Esophagus squamous epithelium (tissue), 5 donors: ENCODE data around the gene ZYX. TPM values are rescaled to one million over a fixed set of nuclear protein-coding genes. Genes with fewer than 3 reads are reported as not detected.
"Not testable (repeated sequence)": the region's sequence is repeated elsewhere in the genome, so short reads cannot be mapped to it uniquely, and the experiment has no call there.

Source experiments
- DNase-seq: peaks from one replicate; lab custom pipeline; 2025; lab: John Stamatoyannopoulos, UW
- H3K27ac ChIP-seq, 4 donors: fragments of 200-600 bp; sonication (generic); one replicate each; pipeline ENCODE4 v1.5.1; 2016 to 2019; ENCODE audit warnings: mild to moderate bottlenecking in 1 of 4
- H3K27me3 ChIP-seq, 4 donors: fragments of 200-600 bp; sonication (generic); 1 replicate in 3 of 4; 2 replicates in 1 of 4; pipeline versions ENCODE4 v1.5.1 to v1.6.0; 2017 to 2021; ENCODE audit warnings: antibody characterized with exemption in 1 of 4
- H3K36me3 ChIP-seq, 3 donors: fragments of 200-600 bp; sonication (generic); one replicate each; pipeline ENCODE4 v1.5.1; 2016 to 2019
- H3K4me1 ChIP-seq, 3 donors: fragments of 200-600 bp; sonication (generic); one replicate each; pipeline ENCODE4 v1.5.1; 2017 to 2019
- H3K4me3 ChIP-seq, 4 donors: fragments of 200-600 bp; sonication (generic); 1 replicate in 3 of 4; 2 replicates in 1 of 4; pipeline ENCODE4 v1.5.1; 2016 to 2019; ENCODE audit warnings: mild to moderate bottlenecking in 2 of 4, moderate library complexity in 1 of 4
- H3K9me3 ChIP-seq, 3 donors: fragments of 200-600 bp; sonication (generic); one replicate each; pipeline ENCODE4 v1.5.1; 2016 to 2019
- POLR2A ChIP-seq, 4 donors: fragments of 450-650 bp; IDR thresholded peaks; one replicate each; pipeline ENCODE4 v1.6.1; 2017; ENCODE audit warnings: antibody characterized with exemption in 4 of 4, mild to moderate bottlenecking in 4 of 4, moderate library complexity in 3 of 4
- WGBS, 2 donors: methylation state at CpG; one replicate each; pipeline ENCODE4 v1.1.5; 2018; 5-methylcytosine and 5-hydroxymethylcytosine counted together
- intact Hi-C: fragments of 100-400 bp; cut with DNase I; formaldehyde crosslinking; loops from one replicate; pipeline ENCODE4 v1.15.0; 2022
- total RNA-seq, 4 donors: library from RNA; depleted of rRNA; stranded (reverse); fragments of >200 nt; gene quantifications; one replicate each; pipeline ENCODE4 v1.1.0, GENCODE V29; 2016
- TF ChIP-seq, protein P1 (sequence below), 6 experiments: fragments of 450-650 bp in 4 of 6; fragments of 200-600 bp in 2 of 6; sonication (generic) in 2 of 6; IDR thresholded peaks; one replicate each; pipeline ENCODE4 v1.5.1; 2016 to 2019; ENCODE audit warnings: antibody characterized with exemption in 6 of 6, mild to moderate bottlenecking in 4 of 6, moderate library complexity in 4 of 6
- donor health status: DM: yes; HTN: yes; CAD: no.

ZYX gene
- total RNA-seq, 4 donors from 2014 or later: 40.2 to 78.8 (median 68.6) TPM

DNA sequence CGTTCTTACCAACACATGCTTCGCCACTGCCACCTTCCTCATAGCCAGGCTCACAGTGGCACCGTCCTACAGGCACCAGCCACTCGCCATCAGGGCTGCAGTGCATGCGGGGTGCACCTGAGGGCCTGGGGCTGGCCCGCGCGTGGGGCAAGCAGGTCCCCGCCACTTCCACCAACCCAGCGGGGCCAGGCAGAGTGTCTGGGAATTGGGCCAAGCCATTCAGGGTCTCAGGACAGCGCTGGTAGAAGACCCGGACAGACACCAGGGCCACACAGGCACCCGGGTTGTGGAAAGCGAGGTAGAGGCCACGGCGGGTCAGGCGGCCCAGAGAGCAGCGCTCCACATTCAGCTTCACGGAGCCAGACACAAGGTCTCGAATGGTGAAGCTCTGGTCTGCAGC lies 18.5 kb downstream of the ZYX start:
- intact Hi-C loops: no loop called here
- no peak for DNase-seq
- 95 to 96% methylated on average over 9 to 12 of the region's 20 CpGs for WGBS, 2 donors

DNA sequence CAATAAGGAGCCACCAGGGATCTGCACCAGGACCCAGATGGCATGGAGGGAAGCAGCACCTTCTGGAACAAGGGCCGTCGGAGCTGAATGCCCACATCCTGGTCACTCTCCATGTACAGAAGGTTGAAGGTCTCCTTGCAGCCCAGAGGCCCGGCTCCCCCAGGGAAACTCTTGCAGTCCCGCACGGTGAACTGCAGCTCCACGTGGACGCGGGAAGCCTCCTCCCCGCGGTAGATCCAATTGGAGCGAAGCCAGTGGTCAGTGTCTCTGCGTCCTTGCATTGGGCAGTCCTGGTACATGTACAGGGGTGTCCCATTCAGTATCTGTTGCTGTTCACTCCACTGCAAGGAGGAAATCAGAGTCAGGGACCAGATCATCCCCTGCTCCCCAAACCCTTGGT lies 20.1 kb downstream of the ZYX start:
- intact Hi-C loops: no loop called here
- Histone ChIP-seq H3K4me3 (no peak overlapping the region), H3K27ac (no peak overlapping the region), H3K9me3 (no peaks in the 10 kb centered on the region), H3K4me1 (peaks cover 0 to 17% (median 0%) of the 10 kb centered on the region in 3 donors), H3K27me3 (no peaks in the 10 kb centered on the region), H3K36me3 (peaks cover 0 to 81% (median 6%) of the 10 kb centered on the region in 3 donors)
- TF ChIP-seq POLR2A (IDR thresholded peaks at IDR 0.05): no peak
- TF ChIP-seq, protein P1, sequence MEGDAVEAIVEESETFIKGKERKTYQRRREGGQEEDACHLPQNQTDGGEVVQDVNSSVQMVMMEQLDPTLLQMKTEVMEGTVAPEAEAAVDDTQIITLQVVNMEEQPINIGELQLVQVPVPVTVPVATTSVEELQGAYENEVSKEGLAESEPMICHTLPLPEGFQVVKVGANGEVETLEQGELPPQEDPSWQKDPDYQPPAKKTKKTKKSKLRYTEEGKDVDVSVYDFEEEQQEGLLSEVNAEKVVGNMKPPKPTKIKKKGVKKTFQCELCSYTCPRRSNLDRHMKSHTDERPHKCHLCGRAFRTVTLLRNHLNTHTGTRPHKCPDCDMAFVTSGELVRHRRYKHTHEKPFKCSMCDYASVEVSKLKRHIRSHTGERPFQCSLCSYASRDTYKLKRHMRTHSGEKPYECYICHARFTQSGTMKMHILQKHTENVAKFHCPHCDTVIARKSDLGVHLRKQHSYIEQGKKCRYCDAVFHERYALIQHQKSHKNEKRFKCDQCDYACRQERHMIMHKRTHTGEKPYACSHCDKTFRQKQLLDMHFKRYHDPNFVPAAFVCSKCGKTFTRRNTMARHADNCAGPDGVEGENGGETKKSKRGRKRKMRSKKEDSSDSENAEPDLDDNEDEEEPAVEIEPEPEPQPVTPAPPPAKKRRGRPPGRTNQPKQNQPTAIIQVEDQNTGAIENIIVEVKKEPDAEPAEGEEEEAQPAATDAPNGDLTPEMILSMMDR (IDR thresholded peaks at IDR 0.05): no peak
- WGBS, 2 donors: 89 to 94% methylated on average over 7 to 12 of the region's 12 CpGs
- no peak for DNase-seq

More for the DNA sequence above, 18.5 kb downstream of the ZYX start:
- TF ChIP-seq, protein P1 (IDR thresholded peaks at IDR 0.05): no peak
- TF ChIP-seq POLR2A (IDR thresholded peaks at IDR 0.05): no peak
- H3K9me3 ChIP-seq: no peaks in the 10 kb centered on the region
- H3K27ac ChIP-seq: no peak overlapping the region
- H3K27me3 ChIP-seq: no peaks in the 10 kb centered on the region
- peaks cover 0 to 89% (median 6%) of the 10 kb centered on the region in 3 donors for H3K36me3 ChIP-seq
- H3K4me1 ChIP-seq: peaks cover 0 to 17% (median 0%) of the 10 kb centered on the region in 3 donors
- no peak overlapping the region for H3K4me3 ChIP-seq

DNA sequence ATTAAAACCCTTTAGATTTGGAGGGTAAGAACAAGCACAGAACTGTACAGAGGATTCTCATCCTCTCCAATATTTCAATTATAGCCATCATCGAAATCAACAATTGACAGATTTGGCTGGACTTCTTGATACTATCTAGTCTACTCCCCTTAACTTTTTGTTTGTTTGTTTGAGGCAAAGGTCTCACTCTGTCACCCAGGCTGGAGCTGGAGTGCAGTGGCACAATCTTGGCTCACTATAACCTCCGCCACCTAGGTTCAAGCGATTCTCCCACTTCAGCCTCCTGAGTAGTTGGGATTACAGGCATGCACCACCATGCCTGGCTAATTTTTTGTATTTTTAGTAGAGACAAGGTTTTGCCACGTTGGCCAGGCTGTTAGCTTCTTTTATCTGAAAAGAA lies 21.1 kb downstream of the ZYX start:
- H3K9me3 ChIP-seq, intact Hi-C loops, H3K4me3 ChIP-seq, DNase-seq, H3K27ac ChIP-seq, H3K27me3 ChIP-seq: not testable (repeated sequence)
- Histone ChIP-seq H3K36me3 (peaks cover 0 to 77% (median 6%) of the 10 kb centered on the region in 3 donors), H3K4me1 (peaks cover 4 to 26% (median 5%) of the 10 kb centered on the region in 3 donors)
- WGBS, 2 donors: 81 to 83% methylated on average over 4 of the region's 4 CpGs

DNA sequence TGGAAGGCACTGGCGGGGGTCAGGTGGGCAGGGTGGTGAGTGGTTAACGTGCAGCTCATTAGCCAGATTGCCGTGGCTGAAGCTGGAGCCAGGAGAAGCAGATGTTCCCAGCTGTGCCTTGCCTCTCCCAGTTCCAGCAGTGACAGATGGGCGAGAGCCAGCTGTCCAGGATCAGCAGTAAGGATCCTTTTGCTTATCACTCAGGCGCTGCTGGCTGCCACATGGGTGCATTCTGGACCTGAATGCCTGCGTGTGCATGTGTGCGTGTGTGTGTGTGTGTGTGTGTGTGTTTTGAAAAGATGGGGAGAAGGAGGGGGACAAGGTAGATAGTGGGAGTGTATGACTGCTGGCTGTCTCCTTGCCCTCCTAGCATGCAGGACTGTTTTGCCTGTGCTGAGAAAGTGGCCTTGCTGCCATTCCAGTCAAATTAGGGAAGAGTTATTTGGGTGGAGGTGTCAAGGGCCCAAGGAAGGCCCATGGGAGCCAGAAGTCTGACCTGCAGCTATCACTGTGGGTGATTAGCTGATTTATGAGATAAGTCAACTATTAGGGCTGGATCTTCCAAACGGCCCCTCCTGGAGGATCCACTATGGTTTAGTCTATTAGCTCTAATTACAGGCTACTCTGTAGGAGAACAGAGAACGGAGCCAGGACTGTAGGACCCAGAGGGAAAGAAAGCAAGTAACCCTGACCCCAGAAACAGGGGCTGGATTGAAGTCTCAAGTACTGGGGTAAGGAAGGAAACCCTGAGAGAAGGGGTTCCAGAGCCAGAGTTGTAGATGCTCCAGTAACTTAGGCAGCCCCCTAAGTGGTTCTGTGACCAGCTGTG lies 24.2 kb downstream of the ZYX start:
- H3K27ac ChIP-seq: peak overlapping the region in 1 of 4 donors; percentile 27

DNA sequence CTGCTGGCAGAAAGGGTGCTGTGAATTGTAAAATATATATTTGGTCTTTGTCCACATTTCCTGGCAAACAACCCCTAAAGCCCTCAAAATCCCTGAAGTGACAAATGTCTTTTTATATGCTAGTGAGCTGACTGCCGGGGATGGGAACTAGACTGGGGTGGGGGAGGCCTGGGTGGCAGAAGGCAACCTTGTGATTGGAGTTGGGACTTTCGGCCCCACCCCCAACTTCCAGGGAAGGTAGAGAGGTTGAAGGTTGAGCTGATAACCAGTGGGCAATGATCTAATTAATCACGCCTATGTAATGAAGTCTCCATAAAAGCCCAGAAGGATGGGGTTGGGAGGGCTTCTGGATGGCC lies 24.8 kb downstream of the ZYX start:
- no peaks in the 10 kb centered on the region for H3K27me3 ChIP-seq
- H3K4me1 ChIP-seq: peaks cover 23 to 63% (median 29%) of the 10 kb centered on the region in 3 donors
- peaks cover 0 to 40% (median 6%) of the 10 kb centered on the region in 3 donors for H3K36me3 ChIP-seq
- DNase-seq: no peak
- H3K9me3 ChIP-seq: no peaks in the 10 kb centered on the region
- peak overlapping the region in 1 of 4 donors; percentile 27 for H3K27ac ChIP-seq
- intact Hi-C loops: no loop called here
- H3K4me3 ChIP-seq: no peak overlapping the region
- WGBS, 2 donors: 59 to 71% methylated on average over 3 of the region's 3 CpGs
- TF ChIP-seq, protein P1 (IDR thresholded peaks at IDR 0.05): no peak

More for the DNA sequence above, 24.2 kb downstream of the ZYX start:
- H3K9me3 ChIP-seq: no peaks in the 10 kb centered on the region
- peaks cover 0 to 46% (median 6%) of the 10 kb centered on the region in 3 donors for H3K36me3 ChIP-seq
- DNase-seq: no peak
- no peak overlapping the region for H3K4me3 ChIP-seq
- intact Hi-C loops: no loop called here
- H3K4me1 ChIP-seq: peaks cover 23 to 57% (median 24%) of the 10 kb centered on the region in 3 donors
- no peaks in the 10 kb centered on the region for H3K27me3 ChIP-seq
- TF ChIP-seq POLR2A (IDR thresholded peaks at IDR 0.05): no peak
- TF ChIP-seq, protein P1 (IDR thresholded peaks at IDR 0.05): no peak
- 53 to 64% methylated on average over 9 of the region's 9 CpGs for WGBS, 2 donors
